Measurements from ENCODE around the gene EML4. TPM values are rescaled to one million over a fixed set of nuclear protein-coding genes. Genes with fewer than 3 reads are reported as not detected.

Gene EML4
- total RNA-seq, 2 experiments from 2014 or later, result 58.2 to 59.7 TPM

- H3K27me3 Mint-ChIP-seq, result no peaks in the 10 kb centered on the region
- CTCF ChIA-PET, result interaction anchor here (0.8 to 1.4 kb wide), 3 partner anchors 10 to 126 kb away, joined by 3 to 5 read pairs (median 4); no protein-coding TSS in a partner anchor
- H3K4me1 Mint-ChIP-seq (ENCODE audit: low read depth), result peaks cover 60% of the 10 kb centered on the region
- no peak for TF ChIP-seq CTCF (IDR thresholded peaks at IDR 0.05)
- H3K36me3 Mint-ChIP-seq (ENCODE audit: low read depth), result peaks cover 9% of the 10 kb centered on the region
- no peak overlapping the region for H3K4me3 Mint-ChIP-seq
- POLR2A ChIA-PET, result interaction anchor here (0.5 to 0.7 kb wide), 2 partner anchors 47 to 286 kb away, joined by 3 read pairs; no protein-coding TSS in a partner anchor
- intact Hi-C loops (cut with micrococcal nuclease), result no loop called here
- DNase-seq (no peak), ATAC-seq (no peak)
- H3K9me3 Mint-ChIP-seq, result no peaks in the 10 kb centered on the region
- no peak overlapping the region for H3K27ac Mint-ChIP-seq
Observed at GRCh38 chr2:42220566-42220965, 51.4 kb downstream of the EML4 start.

GRCh38 chr2:42223067-42223854 lies 54.1 kb downstream of the EML4 start:
- peaks cover 6% of the 10 kb centered on the region for H3K36me3 Mint-ChIP-seq (ENCODE audit: low read depth)
- no peaks in the 10 kb centered on the region for H3K9me3 Mint-ChIP-seq
- POLR2A ChIA-PET, result interaction anchor here (0.7 kb wide), 1 partner anchor 29 kb away, joined by 3 read pairs; no protein-coding TSS in a partner anchor
- no peak for TF ChIP-seq CTCF (IDR thresholded peaks at IDR 0.05)
- DNase-seq (no peak), ATAC-seq (no peak)
- intact Hi-C loops (cut with micrococcal nuclease), result no loop called here
- H3K27me3 Mint-ChIP-seq, result no peaks in the 10 kb centered on the region
- peaks cover 56% of the 10 kb centered on the region for H3K4me1 Mint-ChIP-seq (ENCODE audit: low read depth)
- CTCF ChIA-PET, result interaction anchor here (1.2 to 1.7 kb wide), 3 partner anchors 127 to 353 kb away, joined by 3 to 4 read pairs (median 4); no protein-coding TSS in a partner anchor
- H3K4me3 Mint-ChIP-seq, result no peak overlapping the region
- H3K27ac Mint-ChIP-seq, result peak overlapping the region; percentile 17

- no peaks in the 10 kb centered on the region for H3K27me3 Mint-ChIP-seq
- H3K4me1 Mint-ChIP-seq (ENCODE audit: low read depth), result peaks cover 53% of the 10 kb centered on the region
- peak overlapping the region; percentile 17 for H3K27ac Mint-ChIP-seq
- ATAC-seq (no peak), DNase-seq (no peak)
- H3K36me3 Mint-ChIP-seq (ENCODE audit: low read depth), result peaks cover 6% of the 10 kb centered on the region
- TF ChIP-seq CTCF (IDR thresholded peaks at IDR 0.05), result no peak
- H3K9me3 Mint-ChIP-seq, result no peaks in the 10 kb centered on the region
- ChIA-PET POLR2A (interaction anchor here (0.7 kb wide), 1 partner anchor 28 kb away, joined by 3 read pairs; no protein-coding TSS in a partner anchor), CTCF (interaction anchor here (1.2 to 1.7 kb wide), 3 partner anchors 128 to 354 kb away, joined by 3 to 4 read pairs (median 4); no protein-coding TSS in a partner anchor)
- intact Hi-C loops (cut with micrococcal nuclease), result no loop called here
- no peak overlapping the region for H3K4me3 Mint-ChIP-seq
Observed at GRCh38 chr2:42223855-42224268, 54.7 kb downstream of the EML4 start.

GRCh38 chr2:42224422-42225067 lies 55.4 kb downstream of the EML4 start:
- Mint-ChIP-seq H3K9me3 (no peaks in the 10 kb centered on the region), H3K27me3 (no peaks in the 10 kb centered on the region), H3K27ac (no peak overlapping the region), H3K36me3 (ENCODE audit: low read depth) (peaks cover 6% of the 10 kb centered on the region), H3K4me3 (no peak overlapping the region), H3K4me1 (ENCODE audit: low read depth) (peaks cover 55% of the 10 kb centered on the region)
- ChIA-PET CTCF (no interaction called here), POLR2A (no interaction called here)
- ATAC-seq (no peak), DNase-seq (no peak)
- TF ChIP-seq CTCF (IDR thresholded peaks at IDR 0.05), result no peak
- intact Hi-C loops (cut with micrococcal nuclease), result no loop called here

GRCh38 chr2:42225573-42225972 lies 56.4 kb downstream of the EML4 start:
- POLR2A ChIA-PET, result no interaction called here
- Mint-ChIP-seq H3K4me1 (ENCODE audit: low read depth) (peaks cover 55% of the 10 kb centered on the region), H3K36me3 (ENCODE audit: low read depth) (peaks cover 6% of the 10 kb centered on the region), H3K9me3 (no peaks in the 10 kb centered on the region), H3K27ac (no peak overlapping the region), H3K27me3 (no peaks in the 10 kb centered on the region), H3K4me3 (no peak overlapping the region)
- intact Hi-C loops (cut with micrococcal nuclease), result no loop called here
- ATAC-seq (no peak), DNase-seq (no peak)
- TF ChIP-seq CTCF (IDR thresholded peaks at IDR 0.05), result no peak
- CTCF ChIA-PET, result no interaction called here
